ENCODE data around the gene FDXR.

The FDXR gene

DNA sequence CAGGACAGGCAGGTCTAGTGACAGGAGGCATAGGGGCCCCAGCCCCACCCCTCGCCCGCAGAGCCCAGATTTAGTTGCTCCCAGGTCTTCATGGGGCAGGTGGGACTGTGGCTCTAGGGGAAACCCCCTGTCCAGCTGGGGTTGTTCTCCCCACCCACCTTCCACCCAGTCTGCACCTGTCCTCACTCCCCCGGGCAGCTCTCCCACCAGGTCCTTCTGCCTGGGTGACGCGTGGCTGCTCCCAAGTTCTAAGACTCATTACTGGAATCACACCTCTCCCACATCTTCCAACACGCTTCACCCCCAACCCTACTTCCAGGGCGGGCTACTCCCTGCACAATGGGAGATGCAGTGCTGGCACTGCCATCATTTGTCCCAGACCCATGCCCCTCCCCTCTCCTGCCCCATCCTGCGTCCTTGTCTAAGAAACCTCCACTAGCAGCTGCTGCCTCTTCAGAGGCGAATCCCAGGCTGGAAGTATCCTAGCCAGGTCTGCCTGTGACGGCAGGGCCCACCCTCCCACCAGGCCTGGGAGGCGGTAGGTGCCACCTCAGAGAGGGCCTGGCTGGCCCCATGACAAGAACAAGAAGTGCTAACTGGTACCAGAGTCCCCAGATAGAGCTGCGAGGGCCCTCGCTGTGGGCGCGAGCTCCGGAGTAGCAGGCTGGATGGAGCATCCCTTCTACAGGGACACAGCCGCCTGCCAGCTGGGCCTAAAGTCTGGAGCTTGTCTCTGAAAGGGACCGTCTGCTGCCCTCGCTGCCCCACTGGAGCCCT is 35.9 kb downstream of the FDXR start:
- no peaks in the 10 kb centered on the region for H3K9me3 ChIP-seq (ENCODE audit: control extremely low read depth in 1 of 5, control insufficient read depth in 4 of 5, insufficient read depth in 2 of 5, low read depth in 1 of 5, low read length in 4 of 5)
- POLR2A ChIA-PET, result no interaction called here
- CTCF ChIA-PET, result interaction anchor here (1.9 kb wide), 1 partner anchor 125 kb away, joined by 5 read pairs; no protein-coding TSS in a partner anchor
- no peak overlapping the region for H3K4me3 ChIP-seq (ENCODE audit: control insufficient read depth in 1 of 7, extremely low read depth in 1 of 7, insufficient read depth in 4 of 7, low read depth in 2 of 7, low read length in 6 of 7)
- DNase-seq, result no peak
- H3K36me3 ChIP-seq (ENCODE audit: control insufficient read depth in 4 of 4, insufficient read depth in 4 of 4, low read length in 3 of 4), result peaks cover 0 to 33% (median 12%) of the 10 kb centered on the region in 4 experiments
- H3K27me3 ChIP-seq (replicated peaks in 2 of 5; ENCODE audit: control insufficient read depth in 4 of 5, insufficient read depth in 5 of 5, low read length in 4 of 5), result peaks cover 0 to 5% (median 0%) of the 10 kb centered on the region in 5 experiments
- peaks cover 0 to 19% (median 14%) of the 10 kb centered on the region in 4 experiments for H3K4me1 ChIP-seq (ENCODE audit: control extremely low read depth in 1 of 4, control insufficient read depth in 4 of 4, insufficient read depth in 4 of 4, low read length in 3 of 4)
- no peak overlapping the region for H3K27ac ChIP-seq (ENCODE audit: insufficient read depth in 1 of 2, low read depth in 1 of 2, low read length in 2 of 2, poor library complexity in 1 of 2, severe bottlenecking in 2 of 2)
- WGBS (ENCODE audit: insufficient coverage), result 99% methylated on average over 17 of the region's 19 CpGs

DNA sequence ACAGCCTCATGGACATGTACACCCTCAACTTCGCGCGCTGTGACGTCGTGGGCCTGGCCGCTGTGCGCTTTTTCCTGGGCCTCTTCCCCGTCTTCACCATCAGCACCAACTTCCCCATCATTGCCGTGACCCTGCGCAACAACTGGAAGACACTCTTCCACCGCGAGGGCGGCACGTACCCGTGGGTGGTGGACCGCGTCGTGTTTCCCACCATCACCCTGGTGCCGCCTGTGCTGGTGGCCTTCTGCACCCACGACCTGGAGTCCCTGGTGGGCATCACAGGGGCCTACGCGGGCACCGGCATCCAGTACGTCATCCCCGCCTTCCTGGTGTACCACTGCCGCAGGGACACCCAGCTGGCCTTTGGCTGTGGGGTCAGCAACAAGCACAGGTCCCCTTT is 36.6 kb downstream of the FDXR start:
- peaks cover 0 to 33% (median 12%) of the 10 kb centered on the region in 4 experiments for H3K36me3 ChIP-seq (ENCODE audit: control insufficient read depth in 4 of 4, insufficient read depth in 4 of 4, low read length in 3 of 4)
- H3K4me3 ChIP-seq (ENCODE audit: control insufficient read depth in 1 of 7, extremely low read depth in 1 of 7, insufficient read depth in 4 of 7, low read depth in 2 of 7, low read length in 6 of 7), result no peak overlapping the region
- no peaks in the 10 kb centered on the region for H3K27me3 ChIP-seq (replicated peaks in 2 of 5; ENCODE audit: control insufficient read depth in 4 of 5, insufficient read depth in 5 of 5, low read length in 4 of 5)
- POLR2A ChIA-PET, result no interaction called here
- 97% methylated on average over 25 of the region's 26 CpGs for WGBS (ENCODE audit: insufficient coverage)
- H3K9me3 ChIP-seq (ENCODE audit: control extremely low read depth in 1 of 5, control insufficient read depth in 4 of 5, insufficient read depth in 2 of 5, low read depth in 1 of 5, low read length in 4 of 5), result no peaks in the 10 kb centered on the region
- H3K4me1 ChIP-seq (ENCODE audit: control extremely low read depth in 1 of 4, control insufficient read depth in 4 of 4, insufficient read depth in 4 of 4, low read length in 3 of 4), result peaks cover 0 to 13% (median 8%) of the 10 kb centered on the region in 4 experiments
- H3K27ac ChIP-seq (ENCODE audit: insufficient read depth in 1 of 2, low read depth in 1 of 2, low read length in 2 of 2, poor library complexity in 1 of 2, severe bottlenecking in 2 of 2), result no peak overlapping the region
- no peak for DNase-seq
- CTCF ChIA-PET, result interaction anchor here (1.9 kb wide), 1 partner anchor 126 kb away, joined by 5 read pairs; no protein-coding TSS in a partner anchor

DNA sequence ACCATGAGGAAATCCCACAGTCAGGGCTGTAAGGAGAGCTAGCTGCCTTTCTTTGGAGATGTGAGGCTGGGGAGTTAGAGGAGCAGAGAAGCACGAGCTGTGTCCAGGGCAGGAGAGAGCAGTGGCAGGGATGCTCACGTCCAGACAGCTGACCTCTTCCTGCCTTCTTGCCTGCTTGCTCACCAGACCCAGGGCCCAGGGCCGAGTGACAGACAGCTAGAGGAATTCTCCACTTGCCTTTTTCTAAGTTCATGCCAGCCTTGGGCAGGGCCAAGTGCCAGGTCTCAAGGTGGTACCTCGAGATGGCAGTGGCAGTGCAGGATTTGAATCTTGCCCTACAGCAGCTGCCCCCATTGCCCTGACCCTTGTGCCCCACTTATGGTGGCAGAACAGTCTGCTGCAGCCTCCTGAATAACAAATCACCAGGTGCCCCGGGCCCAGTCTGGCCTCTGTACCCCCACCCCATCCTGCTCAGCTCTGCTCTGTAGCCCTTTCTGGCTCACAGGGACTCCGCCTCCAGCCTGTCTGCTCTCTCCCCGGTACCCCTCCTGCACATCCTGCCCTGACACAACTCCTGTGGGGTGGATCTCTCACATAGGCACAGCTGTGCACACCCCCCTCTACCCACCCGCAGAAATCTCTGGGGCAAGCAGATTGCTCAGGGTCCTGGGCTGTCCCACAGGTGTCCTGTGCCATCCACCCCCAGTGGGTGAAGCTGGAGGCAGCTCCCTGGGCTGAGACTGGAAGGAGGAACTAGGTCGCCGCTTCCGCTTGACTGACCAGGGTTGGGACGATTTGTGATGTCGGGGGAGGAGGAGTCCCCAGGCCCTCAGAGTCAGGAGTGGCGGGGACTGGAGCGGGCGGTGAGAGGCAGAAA is 39.1 kb downstream of the FDXR start:
- 89% methylated on average over 10 of the region's 16 CpGs for WGBS (ENCODE audit: insufficient coverage)
- ChIA-PET CTCF (interaction anchor here (0.9 to 1.9 kb wide), 8 partner anchors 8 to 128 kb away, joined by 3 to 6 read pairs (median 4); no protein-coding TSS in a partner anchor), POLR2A (no interaction called here)
- Histone ChIP-seq H3K27ac (ENCODE audit: insufficient read depth in 1 of 2, low read depth in 1 of 2, low read length in 2 of 2, poor library complexity in 1 of 2, severe bottlenecking in 2 of 2) (no peak overlapping the region), H3K4me3 (ENCODE audit: control insufficient read depth in 1 of 7, extremely low read depth in 1 of 7, insufficient read depth in 4 of 7, low read depth in 2 of 7, low read length in 6 of 7) (no peak overlapping the region), H3K27me3 (replicated peaks in 2 of 5; ENCODE audit: control insufficient read depth in 4 of 5, insufficient read depth in 5 of 5, low read length in 4 of 5) (no peaks in the 10 kb centered on the region), H3K36me3 (ENCODE audit: control insufficient read depth in 4 of 4, insufficient read depth in 4 of 4, low read length in 3 of 4) (peaks cover 0 to 45% (median 13%) of the 10 kb centered on the region in 4 experiments), H3K9me3 (ENCODE audit: control extremely low read depth in 1 of 5, control insufficient read depth in 4 of 5, insufficient read depth in 2 of 5, low read depth in 1 of 5, low read length in 4 of 5) (no peaks in the 10 kb centered on the region), H3K4me1 (ENCODE audit: control extremely low read depth in 1 of 4, control insufficient read depth in 4 of 4, insufficient read depth in 4 of 4, low read length in 3 of 4) (no peaks in the 10 kb centered on the region)
- peak in 2 of 3 donors; percentile 20 to 28 for DNase-seq

DNA sequence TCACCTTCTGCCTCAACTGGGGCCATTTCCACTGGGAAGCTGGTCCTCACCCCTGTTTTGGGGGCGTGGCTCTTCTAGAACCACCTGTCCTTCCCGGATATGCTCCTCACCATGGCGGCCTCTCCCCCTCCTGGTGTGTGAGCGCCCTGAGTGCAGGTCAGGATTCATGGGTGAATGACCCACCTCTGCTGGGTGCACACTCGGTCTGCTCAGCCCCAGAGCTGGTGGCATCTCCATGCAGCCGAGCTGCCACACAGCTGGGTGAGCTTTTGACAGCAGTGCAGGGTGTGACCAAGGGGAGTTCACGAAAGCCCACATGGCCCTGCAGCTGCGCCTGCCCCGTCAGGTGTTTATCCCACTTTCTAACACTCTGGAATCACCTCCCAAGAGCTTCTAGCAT is 40.4 kb downstream of the FDXR start:
- ChIA-PET POLR2A (no interaction called here), CTCF (interaction anchor here (1.1 to 1.9 kb wide), 8 partner anchors 8 to 129 kb away, joined by 3 to 6 read pairs (median 4); no protein-coding TSS in a partner anchor)

DNA sequence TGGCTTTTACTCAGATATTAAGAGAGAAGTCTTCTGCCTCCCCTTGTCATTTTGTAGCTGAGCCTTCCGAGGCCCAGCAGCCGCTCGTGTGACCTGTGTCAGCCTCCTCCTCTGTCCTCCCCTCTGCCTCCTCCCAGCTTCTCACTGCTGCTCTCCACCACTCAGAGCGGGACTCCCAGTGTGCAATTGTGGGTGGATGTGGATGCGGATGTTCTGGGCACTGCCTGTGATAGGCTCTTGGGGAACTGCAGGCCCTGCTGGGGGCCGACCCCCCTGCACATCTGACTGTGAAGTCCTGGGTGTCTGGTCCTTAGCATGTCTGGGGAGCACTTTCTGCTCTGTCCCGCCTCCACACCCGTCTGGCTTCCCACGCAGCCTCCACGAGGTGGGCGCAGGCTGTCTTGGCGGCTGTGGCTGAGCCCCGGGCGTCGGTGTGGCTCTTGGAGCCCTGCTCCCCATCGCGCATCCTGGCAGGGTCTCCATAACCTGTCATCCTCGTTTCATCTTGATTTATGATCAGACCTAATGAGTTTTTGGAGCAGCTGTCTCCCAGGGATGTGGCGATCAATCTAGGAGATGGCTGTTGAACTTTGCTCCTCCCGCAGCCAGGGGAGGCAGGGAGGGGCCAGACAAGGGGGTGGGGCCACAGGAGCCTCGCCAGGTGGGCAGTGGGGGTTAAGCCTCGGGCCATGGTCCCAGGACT is 41.2 kb downstream of the FDXR start:
- POLR2A ChIA-PET, result no interaction called here

More for the DNA sequence above, 40.4 kb downstream of the FDXR start:
- no peak for DNase-seq
- H3K36me3 ChIP-seq (ENCODE audit: control insufficient read depth in 4 of 4, insufficient read depth in 4 of 4, low read length in 3 of 4), result peaks cover 0 to 38% (median 8%) of the 10 kb centered on the region in 4 experiments
- 95% methylated on average over 9 of the region's 9 CpGs for WGBS (ENCODE audit: insufficient coverage)
- no peaks in the 10 kb centered on the region for H3K9me3 ChIP-seq (ENCODE audit: control extremely low read depth in 1 of 5, control insufficient read depth in 4 of 5, insufficient read depth in 2 of 5, low read depth in 1 of 5, low read length in 4 of 5)
- H3K4me3 ChIP-seq (ENCODE audit: control insufficient read depth in 1 of 7, extremely low read depth in 1 of 7, insufficient read depth in 4 of 7, low read depth in 2 of 7, low read length in 6 of 7), result no peak overlapping the region
- no peaks in the 10 kb centered on the region for H3K4me1 ChIP-seq (ENCODE audit: control extremely low read depth in 1 of 4, control insufficient read depth in 4 of 4, insufficient read depth in 4 of 4, low read length in 3 of 4)
- H3K27ac ChIP-seq (ENCODE audit: insufficient read depth in 1 of 2, low read depth in 1 of 2, low read length in 2 of 2, poor library complexity in 1 of 2, severe bottlenecking in 2 of 2), result no peak overlapping the region
- H3K27me3 ChIP-seq (replicated peaks in 2 of 5; ENCODE audit: control insufficient read depth in 4 of 5, insufficient read depth in 5 of 5, low read length in 4 of 5), result no peaks in the 10 kb centered on the region

DNA sequence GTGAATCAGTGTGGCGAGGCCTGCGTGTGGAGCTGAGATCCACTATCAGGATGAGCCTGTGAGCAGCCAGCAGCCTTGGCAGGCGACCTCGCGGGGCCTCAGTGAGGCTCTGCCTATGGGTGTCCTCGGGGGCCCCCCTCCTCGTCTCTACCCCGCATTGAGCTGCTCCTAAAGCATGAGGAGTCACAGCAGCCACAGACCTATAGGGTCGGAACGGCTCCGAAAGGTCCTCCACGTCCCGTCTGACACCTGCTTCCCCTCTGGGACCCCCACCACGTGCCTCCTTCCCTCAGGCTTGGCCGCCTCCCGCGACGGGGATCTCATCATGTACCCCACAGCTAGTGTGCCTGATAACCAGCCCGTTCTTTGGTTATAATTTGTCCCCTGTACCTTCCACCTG is 41.9 kb downstream of the FDXR start:
- POLR2A ChIA-PET, result no interaction called here
- no peak overlapping the region for H3K4me3 ChIP-seq (ENCODE audit: control insufficient read depth in 1 of 7, extremely low read depth in 1 of 7, insufficient read depth in 4 of 7, low read depth in 2 of 7, low read length in 6 of 7)
- H3K9me3 ChIP-seq (ENCODE audit: control extremely low read depth in 1 of 5, control insufficient read depth in 4 of 5, insufficient read depth in 2 of 5, low read depth in 1 of 5, low read length in 4 of 5), result no peaks in the 10 kb centered on the region
- no peaks in the 10 kb centered on the region for H3K4me1 ChIP-seq (ENCODE audit: control extremely low read depth in 1 of 4, control insufficient read depth in 4 of 4, insufficient read depth in 4 of 4, low read length in 3 of 4)
- H3K27ac ChIP-seq (ENCODE audit: insufficient read depth in 1 of 2, low read depth in 1 of 2, low read length in 2 of 2, poor library complexity in 1 of 2, severe bottlenecking in 2 of 2), result no peak overlapping the region
- CTCF ChIA-PET, result interaction anchor here (1.1 to 1.7 kb wide), 3 partner anchors 10 to 17 kb away, joined by 3 to 4 read pairs (median 3); no protein-coding TSS in a partner anchor
- peaks cover 0 to 26% (median 1%) of the 10 kb centered on the region in 4 experiments for H3K36me3 ChIP-seq (ENCODE audit: control insufficient read depth in 4 of 4, insufficient read depth in 4 of 4, low read length in 3 of 4)
- DNase-seq, result no peak
- WGBS (ENCODE audit: insufficient coverage), result 92% methylated on average over 17 of the region's 19 CpGs
- no peaks in the 10 kb centered on the region for H3K27me3 ChIP-seq (replicated peaks in 2 of 5; ENCODE audit: control insufficient read depth in 4 of 5, insufficient read depth in 5 of 5, low read length in 4 of 5)

More for the DNA sequence above, 41.2 kb downstream of the FDXR start:
- Histone ChIP-seq H3K4me3 (ENCODE audit: control insufficient read depth in 1 of 7, extremely low read depth in 1 of 7, insufficient read depth in 4 of 7, low read depth in 2 of 7, low read length in 6 of 7) (no peak overlapping the region), H3K27ac (ENCODE audit: insufficient read depth in 1 of 2, low read depth in 1 of 2, low read length in 2 of 2, poor library complexity in 1 of 2, severe bottlenecking in 2 of 2) (no peak overlapping the region), H3K27me3 (replicated peaks in 2 of 5; ENCODE audit: control insufficient read depth in 4 of 5, insufficient read depth in 5 of 5, low read length in 4 of 5) (no peaks in the 10 kb centered on the region), H3K36me3 (ENCODE audit: control insufficient read depth in 4 of 4, insufficient read depth in 4 of 4, low read length in 3 of 4) (peaks cover 0 to 30% (median 5%) of the 10 kb centered on the region in 4 experiments), H3K9me3 (ENCODE audit: control extremely low read depth in 1 of 5, control insufficient read depth in 4 of 5, insufficient read depth in 2 of 5, low read depth in 1 of 5, low read length in 4 of 5) (no peaks in the 10 kb centered on the region), H3K4me1 (ENCODE audit: control extremely low read depth in 1 of 4, control insufficient read depth in 4 of 4, insufficient read depth in 4 of 4, low read length in 3 of 4) (no peaks in the 10 kb centered on the region)
- 91% methylated on average over 20 of the region's 22 CpGs for WGBS (ENCODE audit: insufficient coverage)
- no peak for DNase-seq
- CTCF ChIA-PET, result interaction anchor here (1.2 to 1.9 kb wide), 5 partner anchors 9 to 86 kb away, joined by 3 to 6 read pairs (median 4); no protein-coding TSS in a partner anchor

All from common myeloid progenitor, CD34-positive (primary cell).